Activated CD4-positive, alpha-beta memory T cell treated with anti-CD3 and anti-CD28 coated beads for 36 hours (primary cell): ENCODE measurements around the gene ATP5PF. TPM values are rescaled to one million over a fixed set of nuclear protein-coding genes. Genes with fewer than 3 reads are reported as not detected.
"Not testable (repeated sequence)": the region's sequence is repeated elsewhere in the genome, so short reads cannot be mapped to it uniquely, and the experiment has no call there.

ENCODE experiments used
- CTCF ChIA-PET: fragments of 350-600 bp; sonication (Branson Sonifier 250); formaldehyde crosslinking; loops from one replicate; lab custom pipeline; 2021; ENCODE audit warnings: antibody characterized with exemption, inconsistent platforms; lab: Charles Lee
- POLR2A ChIA-PET: fragments of 350-600 bp; sonication (Branson Sonifier 250); formaldehyde crosslinking; loops from one replicate; lab custom pipeline; 2021; ENCODE audit warnings: antibody characterized with exemption; lab: Charles Lee
- DNase-seq: peaks from one replicate; pipeline ENCODE4 v3.0.0-alpha.2; 2020
- H3K27ac Mint-ChIP-seq: one replicate; pipeline ENCODE4 v1.8.0; 2021; ENCODE audit warnings: mixed read lengths
- H3K27me3 Mint-ChIP-seq: one replicate; pipeline ENCODE4 v1.8.0; 2021; ENCODE audit warnings: mixed read lengths
- H3K36me3 Mint-ChIP-seq: one replicate; pipeline ENCODE4 v1.8.0; 2021; ENCODE audit warnings: mixed read lengths
- H3K4me1 Mint-ChIP-seq: one replicate; pipeline ENCODE4 v1.8.0; 2021; ENCODE audit warnings: low read depth, mixed read lengths
- H3K4me3 Mint-ChIP-seq: one replicate; pipeline ENCODE4 v1.8.0; 2021; ENCODE audit warnings: mild to moderate bottlenecking, mixed read lengths
- H3K9me3 Mint-ChIP-seq: one replicate; pipeline ENCODE4 v1.8.0; 2021; ENCODE audit warnings: mixed read lengths
- intact Hi-C: fragments of 100-400 bp; cut with micrococcal nuclease; formaldehyde crosslinking; loops from one replicate; pipeline ENCODE4 v1.15.1; 2023
- total RNA-seq, 2 experiments: library from RNA; stranded (reverse); gene quantifications; one replicate each; pipeline ENCODE4 v1.2.3, GENCODE V29; 2021

Gene ATP5PF
- total RNA-seq, 2 experiments from 2014 or later: 150 to 151 TPM

- Mint-ChIP-seq H3K9me3 (no peaks in the 10 kb centered on the region), H3K27me3 (no peaks in the 10 kb centered on the region), H3K36me3 (peaks cover 12% of the 10 kb centered on the region), H3K27ac (no peak overlapping the region), H3K4me1 (peaks cover 4% of the 10 kb centered on the region), H3K4me3 (no peak overlapping the region)
- POLR2A ChIA-PET: no interaction called here
- CTCF ChIA-PET: interaction anchor here (0.7 to 1.6 kb wide), 3 partner anchors 9 to 454 kb away, joined by 3 to 8 read pairs (median 6); no protein-coding TSS in a partner anchor
- intact Hi-C loops: no loop called here
- no peak for DNase-seq
Measured at GRCh38 chr21:25717491-25718147, 17.1 kb downstream of the ATP5PF start.

GRCh38 chr21:25714066-25714465, 20.6 kb downstream of the ATP5PF start:
- H3K27me3 Mint-ChIP-seq, DNase-seq, intact Hi-C loops, H3K4me3 Mint-ChIP-seq, H3K4me1 Mint-ChIP-seq, POLR2A ChIA-PET, H3K9me3 Mint-ChIP-seq, H3K27ac Mint-ChIP-seq, H3K36me3 Mint-ChIP-seq: not testable (repeated sequence)
- CTCF ChIA-PET: interaction anchor here (1.2 to 5.9 kb wide), 2 partner anchors 8 to 106 kb away, joined by 3 to 49 read pairs; partner anchors contain the start of gene MRPL39

GRCh38 chr21:25710550-25710949, 24.2 kb downstream of the ATP5PF start:
- H3K4me1 Mint-ChIP-seq: peaks cover 4% of the 10 kb centered on the region
- intact Hi-C loops: no loop called here
- ChIA-PET POLR2A (no interaction called here), CTCF (interaction anchor here (5.9 kb wide), 1 partner anchor 103 kb away, joined by 49 read pairs; the partner anchor contains the start of gene MRPL39)
- H3K27ac Mint-ChIP-seq: no peak overlapping the region
- no peak for DNase-seq
- H3K27me3 Mint-ChIP-seq: no peaks in the 10 kb centered on the region
- no peak overlapping the region for H3K4me3 Mint-ChIP-seq
- H3K9me3 Mint-ChIP-seq: no peaks in the 10 kb centered on the region
- no peaks in the 10 kb centered on the region for H3K36me3 Mint-ChIP-seq

- no peaks in the 10 kb centered on the region for H3K27me3 Mint-ChIP-seq
- CTCF ChIA-PET: interaction anchor here (5.9 kb wide), 1 partner anchor 102 kb away, joined by 49 read pairs; the partner anchor contains the start of gene MRPL39
- no peak for DNase-seq
- no peaks in the 10 kb centered on the region for H3K36me3 Mint-ChIP-seq
- H3K4me1 Mint-ChIP-seq: peaks cover 4% of the 10 kb centered on the region
- POLR2A ChIA-PET: no interaction called here
- H3K27ac Mint-ChIP-seq: no peak overlapping the region
- no peak overlapping the region for H3K4me3 Mint-ChIP-seq
- no peaks in the 10 kb centered on the region for H3K9me3 Mint-ChIP-seq
- intact Hi-C loops: loop anchor here (2.0 kb wide), 4 partner anchors 25 to 313 kb away; partner anchors contain the start of genes ATP5PF and GABPA
Measured at GRCh38 chr21:25709684-25710265, 24.9 kb downstream of the ATP5PF start.

- Mint-ChIP-seq H3K36me3 (no peaks in the 10 kb centered on the region), H3K4me3 (no peak overlapping the region), H3K27me3 (no peaks in the 10 kb centered on the region), H3K9me3 (no peaks in the 10 kb centered on the region), H3K4me1 (peaks cover 4% of the 10 kb centered on the region), H3K27ac (no peak overlapping the region)
- CTCF ChIA-PET: interaction anchor here (0.7 to 5.4 kb wide), 16 partner anchors 9 to 123 kb away, joined by 3 to 78 read pairs (median 4); partner anchors contain the start of genes JAM2 and MRPL39
- peak; percentile 48 for DNase-seq
- intact Hi-C loops: loop anchor here (1.0 to 2.0 kb wide), 6 partner anchors 26 to 312 kb away; partner anchors contain the start of genes ATP5PF and GABPA
- POLR2A ChIA-PET: no interaction called here
Measured at GRCh38 chr21:25708467-25709065, 26.1 kb downstream of the ATP5PF start.

GRCh38 chr21:25701529-25701928, 33.2 kb downstream of the ATP5PF start:
- CTCF ChIA-PET: interaction anchor here (0.6 kb wide), 2 partner anchors 88 to 108 kb away, joined by 3 read pairs; no protein-coding TSS in a partner anchor

GRCh38 chr21:25700741-25701140, 34.0 kb downstream of the ATP5PF start:
- intact Hi-C loops: no loop called here
- Mint-ChIP-seq H3K4me1 (no peaks in the 10 kb centered on the region), H3K4me3 (no peak overlapping the region), H3K27me3 (no peaks in the 10 kb centered on the region), H3K9me3 (no peaks in the 10 kb centered on the region), H3K27ac (no peak overlapping the region), H3K36me3 (no peaks in the 10 kb centered on the region)
- POLR2A ChIA-PET: no interaction called here
- DNase-seq: no peak
- CTCF ChIA-PET: no interaction called here

More at GRCh38 chr21:25701529-25701928, 33.2 kb downstream of the ATP5PF start:
- DNase-seq: no peak
- H3K27ac Mint-ChIP-seq: no peak overlapping the region
- no peaks in the 10 kb centered on the region for H3K9me3 Mint-ChIP-seq
- POLR2A ChIA-PET: no interaction called here
- no peaks in the 10 kb centered on the region for H3K4me1 Mint-ChIP-seq
- H3K27me3 Mint-ChIP-seq: no peaks in the 10 kb centered on the region
- H3K4me3 Mint-ChIP-seq: no peak overlapping the region
- intact Hi-C loops: no loop called here
- no peaks in the 10 kb centered on the region for H3K36me3 Mint-ChIP-seq

GRCh38 chr21:25695461-25695860, 39.2 kb downstream of the ATP5PF start:
- H3K27ac Mint-ChIP-seq, POLR2A ChIA-PET, DNase-seq, intact Hi-C loops, H3K9me3 Mint-ChIP-seq, CTCF ChIA-PET, H3K4me3 Mint-ChIP-seq, H3K4me1 Mint-ChIP-seq, H3K36me3 Mint-ChIP-seq, H3K27me3 Mint-ChIP-seq: not testable (repeated sequence)

GRCh38 chr21:25691976-25692375, 42.7 kb downstream of the ATP5PF start:
- intact Hi-C loops: no loop called here
- DNase-seq: no peak
- Mint-ChIP-seq H3K9me3 (no peaks in the 10 kb centered on the region), H3K4me1 (no peaks in the 10 kb centered on the region), H3K27ac (no peak overlapping the region), H3K27me3 (no peaks in the 10 kb centered on the region), H3K4me3 (no peak overlapping the region), H3K36me3 (no peaks in the 10 kb centered on the region)
- POLR2A ChIA-PET: no interaction called here
- CTCF ChIA-PET: no interaction called here

GRCh38 chr21:25689226-25689625, 45.5 kb downstream of the ATP5PF start:
- no peak overlapping the region for H3K27ac Mint-ChIP-seq
- DNase-seq: no peak
- H3K27me3 Mint-ChIP-seq: peaks cover 3% of the 10 kb centered on the region
- no peaks in the 10 kb centered on the region for H3K36me3 Mint-ChIP-seq
- no peaks in the 10 kb centered on the region for H3K4me1 Mint-ChIP-seq
- H3K9me3 Mint-ChIP-seq: no peaks in the 10 kb centered on the region
- ChIA-PET POLR2A (no interaction called here), CTCF (no interaction called here)
- no peak overlapping the region for H3K4me3 Mint-ChIP-seq
- intact Hi-C loops: no loop called here

GRCh38 chr21:25688275-25689155, 46.2 kb downstream of the ATP5PF start:
- Mint-ChIP-seq H3K4me3 (no peak overlapping the region), H3K36me3 (no peaks in the 10 kb centered on the region), H3K27ac (no peak overlapping the region), H3K27me3 (peaks cover 3% of the 10 kb centered on the region), H3K4me1 (no peaks in the 10 kb centered on the region), H3K9me3 (no peaks in the 10 kb centered on the region)
- intact Hi-C loops: no loop called here
- DNase-seq: no peak
- ChIA-PET POLR2A (no interaction called here), CTCF (no interaction called here)
